GM19035 (cell line): ENCODE results near the gene PHF1.
"Not testable (repeated sequence)": the region's sequence is repeated elsewhere in the genome, so short reads cannot be mapped to it uniquely, and the experiment has no call there.

ENCODE experiments used
- ATAC-seq: cut with Tn5 transposase; IDR thresholded peaks from one replicate; pipeline ENCODE4 v1.9.1; 2021; ENCODE audit not compliant: unreplicated experiment

PHF1 gene

GRCh38 chr6:33410711-33411631 is at the start of gene PHF1:
Gene PHF1 (plus strand): TSS chr6:33411014. CDS start chr6:33412264, 1,250 bp downstream.
- ATAC-seq: peak; percentile 43

GRCh38 chr6:33363486-33363885 is 47.3 kb upstream of the PHF1 start:
- ATAC-seq: not testable (repeated sequence)

- ATAC-seq: not testable (repeated sequence)
Measured at GRCh38 chr6:33364475-33365205, 46.2 kb upstream of the PHF1 start.

GRCh38 chr6:33365206-33365971 is 45.4 kb upstream of the PHF1 start:
- not testable (repeated sequence) for ATAC-seq

- no peak for ATAC-seq
Measured at GRCh38 chr6:33367009-33367714, 43.7 kb upstream of the PHF1 start.

GRCh38 chr6:33367715-33368025 is 43.1 kb upstream of the PHF1 start:
- not testable (repeated sequence) for ATAC-seq

GRCh38 chr6:33371901-33372300 is 38.9 kb upstream of the PHF1 start:
- ATAC-seq: not testable (repeated sequence)

- no peak for ATAC-seq
Measured at GRCh38 chr6:33372526-33373123, 38.2 kb upstream of the PHF1 start.

GRCh38 chr6:33373960-33374910 is 36.6 kb upstream of the PHF1 start:
- ATAC-seq: no peak

GRCh38 chr6:33375143-33375671 is 35.6 kb upstream of the PHF1 start:
- ATAC-seq: no peak

- no peak for ATAC-seq
Measured at GRCh38 chr6:33377171-33377570, 33.6 kb upstream of the PHF1 start.

GRCh38 chr6:33379184-33379583 is 31.6 kb upstream of the PHF1 start:
- not testable (repeated sequence) for ATAC-seq

GRCh38 chr6:33380272-33380981 is 30.4 kb upstream of the PHF1 start:
- ATAC-seq: no peak

- ATAC-seq: no peak
Measured at GRCh38 chr6:33383427-33384185, 27.2 kb upstream of the PHF1 start.

- no peak for ATAC-seq
Measured at GRCh38 chr6:33384581-33385020, 26.2 kb upstream of the PHF1 start.

- ATAC-seq: no peak
Measured at GRCh38 chr6:33390173-33390572, 20.6 kb upstream of the PHF1 start.

GRCh38 chr6:33390767-33391277 is 20.0 kb upstream of the PHF1 start:
- ATAC-seq: no peak
